GM21529 (cell line): ENCODE data around the gene UGT1A8.
A peak's percentile ranks its signal among the peaks of the same experiment; 100 is the strongest.

Experiments used
- ATAC-seq: cut with Tn5 transposase; IDR thresholded peaks from one replicate; pipeline ENCODE4 v1.9.1; 2021; ENCODE audit not compliant: unreplicated experiment

The UGT1A8 gene

DNA sequence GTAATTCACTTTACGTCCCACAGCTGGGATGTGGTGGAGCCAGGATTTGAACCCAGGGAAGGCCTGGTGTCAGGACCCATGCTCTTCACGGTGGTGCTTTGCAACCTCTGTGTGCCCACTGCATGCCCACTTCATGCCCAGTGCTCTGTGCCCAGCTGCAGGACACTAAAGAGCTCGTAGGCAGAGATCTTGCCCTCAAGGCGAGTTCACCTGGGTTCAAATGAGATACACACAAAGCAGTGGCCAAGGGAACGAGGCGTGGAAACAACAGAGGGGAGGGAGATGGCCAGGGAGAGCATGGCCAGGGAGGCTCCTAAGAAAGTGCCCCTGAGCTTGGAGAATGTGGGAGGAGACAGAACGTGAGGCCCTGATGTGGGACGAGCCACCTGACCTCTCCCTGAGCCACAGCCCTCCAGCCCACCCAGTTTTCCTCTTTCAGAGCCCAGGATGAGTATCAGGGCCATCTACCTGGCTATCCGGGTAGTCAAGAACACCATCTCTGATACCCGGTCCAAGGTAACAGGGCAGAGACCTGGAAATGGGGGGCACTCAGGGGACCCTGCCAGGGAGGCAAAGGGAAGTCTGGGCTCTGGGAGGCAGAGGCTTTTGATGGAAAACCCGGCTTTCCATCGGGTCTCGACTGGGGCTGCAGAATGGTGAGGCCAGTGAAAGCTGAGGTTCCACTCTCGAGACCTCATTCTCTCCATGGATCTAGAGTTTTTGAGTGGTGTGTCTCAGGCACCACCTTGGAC, 181.1 kb downstream of the UGT1A8 start:
- ATAC-seq, result no peak

DNA sequence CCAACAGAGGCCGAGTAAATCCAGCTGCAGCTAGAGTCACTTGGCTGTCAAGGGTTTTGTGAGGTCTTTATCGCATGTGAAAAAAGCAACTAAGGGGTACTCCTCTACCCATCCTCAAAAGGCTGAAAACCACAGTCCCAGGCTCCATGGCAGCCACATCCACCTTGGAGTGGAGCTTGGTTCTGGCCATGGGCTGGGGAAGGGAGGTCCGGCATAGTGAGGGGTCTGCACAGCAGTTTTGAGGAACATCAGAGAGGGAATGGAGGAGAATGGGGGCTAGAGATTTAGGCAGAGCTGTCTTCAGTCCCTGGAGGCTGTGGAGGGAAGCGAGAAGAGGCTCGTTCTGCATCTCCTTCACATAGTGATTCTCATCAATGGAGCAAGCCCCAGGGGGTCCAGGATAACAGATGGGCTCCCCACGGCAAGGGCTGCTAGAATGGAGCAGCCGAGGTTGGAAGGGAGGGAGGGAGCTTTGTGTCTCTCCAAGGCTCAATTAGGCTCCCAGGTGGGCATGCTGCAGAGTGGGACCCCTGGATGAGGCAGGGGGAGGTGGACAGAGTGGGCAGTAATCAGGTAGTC, 181.7 kb downstream of the UGT1A8 start:
- ATAC-seq, result no peak

DNA sequence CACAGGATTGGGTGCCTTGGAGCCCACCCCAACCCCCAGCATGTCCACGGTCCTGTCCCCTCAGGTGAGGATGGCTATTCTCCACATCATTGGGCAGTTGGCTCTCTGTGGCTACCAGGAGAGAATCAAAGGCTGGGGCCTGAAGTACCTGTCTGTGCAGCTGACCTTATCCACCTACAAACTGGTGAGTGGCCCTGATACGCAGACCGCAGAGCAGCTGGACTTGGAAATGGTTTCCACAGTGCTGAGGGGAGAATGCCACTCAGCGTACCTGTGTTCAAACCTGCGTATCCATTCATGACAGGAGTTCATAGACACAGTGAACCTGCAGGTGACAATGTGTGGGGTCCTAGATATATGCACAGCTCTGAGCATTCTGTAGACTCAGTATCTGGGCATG, 182.3 kb downstream of the UGT1A8 start:
- ATAC-seq, result no peak

DNA sequence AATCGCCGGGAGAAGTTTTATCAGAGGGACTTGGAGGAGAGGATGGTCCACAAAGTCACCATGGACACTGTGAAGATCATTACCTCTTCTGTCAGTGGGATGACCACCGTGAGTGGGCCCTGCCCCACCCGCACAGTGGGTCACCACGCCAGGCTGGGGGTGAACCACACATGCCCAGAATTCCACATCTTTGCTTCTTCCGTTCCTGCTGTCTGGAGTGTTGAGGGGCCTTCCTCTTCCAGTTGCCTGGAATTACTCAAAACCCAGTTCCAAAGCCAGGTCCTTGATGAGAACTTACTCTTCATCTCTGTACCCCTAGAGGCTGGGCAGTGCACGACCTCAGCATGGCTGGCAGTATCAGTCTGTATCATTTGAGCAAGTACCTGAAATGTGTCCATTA, 182.8 kb downstream of the UGT1A8 start:
- ATAC-seq, result no peak

DNA sequence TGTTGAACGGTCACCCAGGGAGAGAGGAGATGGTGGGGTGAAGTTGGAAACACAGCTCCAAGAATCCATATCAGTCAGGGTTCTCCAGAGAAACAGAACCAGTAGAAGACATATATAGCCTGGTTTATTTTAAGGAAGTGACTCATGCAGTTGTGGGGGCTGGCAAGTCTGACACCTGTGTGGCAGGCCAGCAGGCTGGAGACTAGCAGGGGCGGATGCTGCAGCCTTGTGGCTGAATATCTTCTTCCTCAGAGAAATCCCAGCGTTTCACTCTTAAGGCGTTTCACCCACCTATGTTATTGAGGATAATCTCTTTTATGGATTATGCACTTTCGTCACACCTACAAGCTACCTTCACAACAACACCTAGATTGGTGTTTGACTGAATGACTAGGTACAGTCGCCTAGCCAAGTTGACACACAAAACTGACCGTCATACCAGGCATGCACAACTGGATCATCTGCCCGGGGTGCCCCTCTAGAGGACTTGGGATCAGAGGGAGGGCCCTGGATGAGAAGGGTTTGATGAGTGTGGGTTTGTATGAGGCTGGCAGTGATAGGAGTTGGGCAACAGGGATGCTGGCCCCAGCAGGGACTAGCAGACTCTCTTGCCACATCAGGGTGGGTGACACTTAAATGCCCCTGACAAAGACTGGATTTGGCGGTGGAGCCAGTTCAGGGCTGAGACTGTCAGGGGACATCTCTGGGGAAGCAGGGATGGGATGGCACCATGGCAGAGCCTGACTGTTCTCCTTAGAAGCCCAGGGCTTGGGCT, 184.1 kb downstream of the UGT1A8 start:
- ATAC-seq, result peak; percentile 64

DNA sequence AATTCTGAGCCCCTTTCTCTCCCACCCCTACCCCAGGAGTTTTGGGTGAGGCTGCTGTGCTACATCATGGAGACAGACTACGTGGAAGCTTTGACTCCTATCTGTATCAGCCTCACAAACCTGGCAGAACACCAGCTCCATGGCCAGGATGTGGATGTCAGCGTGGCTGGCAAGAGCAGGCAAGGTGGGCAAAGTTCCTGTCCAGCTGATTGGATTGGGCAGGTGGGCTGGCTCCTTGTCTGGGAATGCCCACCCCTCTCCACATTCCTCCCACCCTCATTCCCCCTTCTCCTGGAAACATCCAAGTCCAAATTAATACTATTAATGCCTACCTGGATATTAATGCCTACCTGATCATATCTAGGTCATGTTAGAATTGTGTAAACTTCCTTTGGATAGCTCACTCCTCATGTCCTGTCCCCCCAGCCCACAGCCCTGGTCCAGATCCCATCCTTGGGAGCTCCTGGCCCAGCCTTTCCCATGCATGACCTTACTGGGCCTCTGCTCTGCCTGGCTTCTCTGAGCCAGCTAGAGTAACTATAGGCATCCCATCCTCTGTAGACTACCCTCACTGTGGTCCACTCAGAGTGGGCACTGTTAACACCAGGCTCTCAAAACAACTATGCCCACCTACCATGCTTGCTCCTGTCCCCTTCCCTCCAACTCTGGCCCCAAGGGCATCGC, 184.8 kb downstream of the UGT1A8 start:
- ATAC-seq, result no peak

DNA sequence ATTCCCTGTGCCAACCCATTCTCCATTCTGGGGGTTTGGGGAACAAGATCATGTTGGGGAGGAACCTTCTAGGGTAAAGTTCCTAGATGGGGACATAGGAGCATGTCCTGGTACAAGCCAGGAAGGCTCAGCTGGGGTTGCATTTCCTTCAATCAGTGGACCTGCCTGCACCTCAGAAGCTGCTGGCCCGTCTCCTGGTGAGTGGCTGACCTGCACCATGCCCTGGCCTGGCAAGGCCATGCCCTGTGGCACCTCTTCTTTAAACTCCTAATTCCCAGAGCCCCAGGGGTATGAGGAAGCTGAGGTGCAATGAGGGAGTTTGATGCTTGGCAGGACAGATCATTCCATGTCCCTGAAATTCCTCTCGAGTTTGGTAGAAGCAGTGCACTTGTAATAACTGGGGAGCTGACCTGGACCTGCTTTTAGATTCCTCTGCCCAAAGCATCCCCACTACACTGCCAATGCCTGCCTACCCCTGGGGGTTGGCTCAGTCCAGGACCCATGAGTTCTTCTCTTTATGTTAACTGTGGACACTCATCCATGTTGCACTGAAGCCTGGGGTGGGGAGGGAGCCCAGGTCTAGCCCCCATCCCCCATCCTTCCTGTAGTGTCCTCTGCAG, 186.0 kb downstream of the UGT1A8 start:
- no peak for ATAC-seq

DNA sequence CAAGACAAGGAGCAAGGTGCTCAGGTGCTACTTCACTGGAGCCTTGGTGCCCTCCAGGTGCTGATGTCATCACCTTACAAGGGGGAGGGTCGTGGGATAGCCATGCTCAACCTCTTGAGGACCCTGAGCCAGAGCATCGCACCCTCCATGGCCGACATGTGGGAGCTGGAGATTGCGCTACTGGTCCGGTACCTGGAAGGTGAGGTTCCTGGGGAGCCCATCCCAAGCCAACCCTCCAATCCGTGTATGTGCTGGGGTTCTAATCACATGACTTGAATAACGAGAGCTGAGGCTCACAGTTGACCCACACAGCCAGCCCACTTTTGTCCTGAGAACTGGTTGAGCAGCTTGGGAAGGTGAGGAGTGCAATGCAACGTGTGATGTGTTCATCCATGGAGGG, 186.6 kb downstream of the UGT1A8 start:
- ATAC-seq, result no peak

DNA sequence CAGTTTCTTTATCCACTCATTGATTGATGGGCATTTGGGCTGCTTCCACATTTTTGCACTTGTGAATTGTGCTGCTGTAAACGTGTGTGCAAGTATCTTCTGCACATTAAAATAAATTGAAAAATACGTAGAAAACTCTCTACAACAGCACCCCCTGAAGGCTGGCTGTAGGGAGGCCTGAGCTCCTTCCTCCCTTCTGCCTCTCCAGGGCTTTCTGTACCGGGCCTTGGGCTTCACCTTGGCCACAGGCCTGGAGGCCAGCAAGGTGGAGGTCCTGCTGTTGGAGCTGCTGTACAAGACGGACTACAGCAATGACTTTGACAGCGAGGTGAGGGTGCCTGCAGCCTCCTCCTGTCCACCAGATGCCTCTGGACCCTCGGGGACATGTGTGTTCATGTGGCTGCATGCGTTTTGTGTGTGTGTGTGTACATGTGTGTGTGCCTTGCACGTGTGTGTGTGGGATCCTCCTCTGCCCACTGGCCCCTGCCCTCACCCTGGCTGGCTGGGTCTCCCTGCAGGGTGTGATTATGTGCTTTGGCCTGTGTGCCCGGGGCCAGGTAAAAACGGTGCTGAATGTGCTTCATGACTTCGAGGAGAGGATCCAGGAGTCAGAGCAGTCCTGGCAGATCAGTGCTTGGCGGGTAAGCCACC, 189.9 kb downstream of the UGT1A8 start:
- ATAC-seq, result no peak

DNA sequence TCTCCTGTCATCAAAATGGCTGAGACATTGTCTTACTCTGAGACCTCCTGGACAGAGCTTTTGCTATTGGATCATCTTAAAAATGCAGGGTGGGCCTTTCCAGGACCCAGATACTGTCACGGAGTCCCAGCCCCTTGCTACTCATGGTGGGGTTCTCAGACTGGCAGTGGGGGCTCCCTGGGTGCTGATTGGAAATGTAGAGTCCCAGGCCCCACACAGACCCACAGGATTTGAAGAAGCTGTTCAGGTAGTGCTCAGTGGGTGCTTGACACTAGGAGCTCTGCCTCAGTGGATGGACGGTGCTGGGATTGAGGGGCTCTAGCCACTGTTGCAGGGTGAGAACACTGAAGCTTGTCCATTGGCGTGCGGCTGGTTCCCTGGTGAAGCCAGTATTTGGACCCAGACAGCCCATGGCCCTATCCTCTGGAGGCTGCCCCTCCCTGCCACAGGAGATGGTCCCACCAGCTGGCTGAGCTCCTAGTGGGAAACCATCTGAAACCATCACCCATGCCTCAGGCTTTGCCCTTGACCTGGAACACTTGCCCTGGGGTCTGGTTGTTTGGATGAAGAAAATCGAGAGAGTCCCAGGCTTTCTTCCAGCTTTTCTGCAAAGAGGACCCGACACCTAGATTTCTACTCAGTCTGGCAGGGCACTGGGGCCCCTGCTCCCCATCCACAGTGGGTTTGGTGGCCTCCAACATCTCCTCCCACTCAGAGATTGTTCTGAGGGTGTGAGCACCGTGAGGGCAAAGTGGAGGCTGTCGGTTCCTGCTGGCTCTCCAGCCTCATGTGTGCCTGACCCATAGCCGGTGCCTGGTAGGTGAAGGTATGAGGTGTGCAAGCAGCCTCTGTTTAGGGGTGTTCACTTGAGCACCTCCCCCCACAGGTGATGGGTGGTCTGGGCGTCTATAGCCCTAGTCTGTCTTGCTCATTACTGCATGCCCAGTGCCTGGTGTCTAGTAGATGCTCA, 190.8 kb downstream of the UGT1A8 start:
- no peak for ATAC-seq

DNA sequence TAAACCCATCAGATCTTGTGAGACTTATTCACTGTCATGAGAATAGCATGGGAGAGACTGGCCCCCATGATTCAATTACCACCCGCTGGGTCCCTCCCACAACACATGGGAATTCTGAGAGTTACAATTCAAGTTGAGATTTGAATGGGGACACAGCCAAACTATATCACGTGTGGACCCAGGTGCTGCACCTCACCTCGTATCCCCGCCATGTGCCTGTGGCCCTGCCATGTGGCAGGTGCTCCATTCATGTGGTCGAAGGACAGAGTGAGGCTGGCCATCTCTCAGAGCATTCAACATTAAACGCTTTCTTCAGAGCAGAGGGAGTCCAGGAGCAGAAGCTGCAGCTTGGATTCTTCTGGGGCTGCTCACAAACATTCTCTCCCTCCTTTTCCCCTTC, 193.0 kb downstream of the UGT1A8 start:
- no peak for ATAC-seq

DNA sequence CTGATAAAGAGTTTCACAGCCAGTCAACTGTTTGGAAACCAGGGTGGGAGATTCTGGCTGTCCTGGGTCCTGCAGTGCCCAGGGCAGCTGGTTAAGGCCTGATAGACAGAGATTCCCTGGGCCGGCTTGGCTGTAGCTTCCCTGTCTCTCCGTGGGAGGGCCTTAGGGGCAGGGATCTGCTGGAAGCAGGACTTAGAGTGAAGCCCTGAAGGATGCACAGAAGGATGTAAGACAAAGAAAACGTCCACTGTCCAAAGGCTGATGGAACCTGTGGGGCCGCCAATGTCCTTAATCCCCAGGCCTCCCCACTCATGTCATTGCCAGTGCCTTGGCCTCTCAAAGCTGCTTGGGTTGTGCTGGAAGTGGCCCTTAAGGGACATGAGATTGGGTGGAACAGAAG, 193.7 kb downstream of the UGT1A8 start:
- no peak for ATAC-seq

DNA sequence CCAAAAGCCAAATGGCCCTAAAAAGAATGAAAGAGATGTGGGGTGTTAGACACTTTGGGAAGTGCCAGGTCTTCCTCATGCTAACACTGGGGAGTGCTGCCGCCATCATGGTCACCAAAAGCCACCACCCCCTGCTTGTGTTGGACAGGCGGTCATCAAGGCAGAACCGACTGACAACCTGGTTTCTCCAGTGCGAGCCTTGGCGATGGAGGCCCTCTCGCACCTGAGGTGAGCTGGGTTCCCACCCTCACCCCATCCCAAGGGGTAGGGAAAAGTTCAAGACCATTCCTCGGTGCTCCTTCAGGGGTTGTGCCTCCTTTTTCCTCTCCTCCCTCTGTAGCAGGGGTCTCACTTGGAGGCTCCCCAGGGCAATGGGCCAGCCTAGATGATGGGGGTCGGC, 194.3 kb downstream of the UGT1A8 start:
- no peak for ATAC-seq

DNA sequence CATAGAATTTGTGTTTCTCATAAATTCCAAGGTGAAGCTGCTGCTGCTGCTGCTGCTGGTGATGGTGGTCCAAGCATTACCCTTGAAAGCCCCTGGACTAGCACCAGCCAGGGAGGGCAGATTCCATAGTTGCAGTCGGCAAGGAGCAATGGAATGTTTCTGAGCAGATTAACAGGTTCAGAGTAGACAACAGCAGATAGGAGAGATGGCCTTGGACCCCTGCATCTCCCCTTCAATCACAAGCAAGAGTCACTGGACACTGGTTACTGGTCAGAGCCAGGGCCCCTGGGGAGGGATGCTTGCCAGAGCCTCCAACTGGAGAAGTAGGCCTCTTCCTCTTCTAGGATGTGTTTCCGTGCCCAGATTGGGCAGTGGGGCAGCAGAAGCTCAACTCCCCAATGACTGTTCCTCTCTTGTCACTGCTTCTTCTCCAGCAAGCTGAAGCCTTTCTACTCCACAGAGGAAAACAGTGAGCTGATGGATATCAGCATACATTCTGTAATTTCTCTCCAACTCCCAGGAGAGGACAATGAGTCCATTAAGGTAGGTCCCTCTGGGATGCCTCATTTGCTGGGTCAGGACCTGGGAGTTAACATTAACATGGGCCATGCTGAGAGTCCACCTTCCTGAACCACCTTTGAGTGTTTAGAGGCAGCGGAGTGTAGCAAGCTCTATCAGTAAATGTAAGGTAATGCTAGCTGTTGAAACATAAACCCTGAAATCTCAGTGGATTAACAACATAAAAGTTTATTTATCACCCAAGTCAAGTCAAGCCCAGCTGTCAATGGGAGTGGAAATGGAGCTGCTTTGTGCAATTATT, 196.0 kb downstream of the UGT1A8 start:
- no peak for ATAC-seq

DNA sequence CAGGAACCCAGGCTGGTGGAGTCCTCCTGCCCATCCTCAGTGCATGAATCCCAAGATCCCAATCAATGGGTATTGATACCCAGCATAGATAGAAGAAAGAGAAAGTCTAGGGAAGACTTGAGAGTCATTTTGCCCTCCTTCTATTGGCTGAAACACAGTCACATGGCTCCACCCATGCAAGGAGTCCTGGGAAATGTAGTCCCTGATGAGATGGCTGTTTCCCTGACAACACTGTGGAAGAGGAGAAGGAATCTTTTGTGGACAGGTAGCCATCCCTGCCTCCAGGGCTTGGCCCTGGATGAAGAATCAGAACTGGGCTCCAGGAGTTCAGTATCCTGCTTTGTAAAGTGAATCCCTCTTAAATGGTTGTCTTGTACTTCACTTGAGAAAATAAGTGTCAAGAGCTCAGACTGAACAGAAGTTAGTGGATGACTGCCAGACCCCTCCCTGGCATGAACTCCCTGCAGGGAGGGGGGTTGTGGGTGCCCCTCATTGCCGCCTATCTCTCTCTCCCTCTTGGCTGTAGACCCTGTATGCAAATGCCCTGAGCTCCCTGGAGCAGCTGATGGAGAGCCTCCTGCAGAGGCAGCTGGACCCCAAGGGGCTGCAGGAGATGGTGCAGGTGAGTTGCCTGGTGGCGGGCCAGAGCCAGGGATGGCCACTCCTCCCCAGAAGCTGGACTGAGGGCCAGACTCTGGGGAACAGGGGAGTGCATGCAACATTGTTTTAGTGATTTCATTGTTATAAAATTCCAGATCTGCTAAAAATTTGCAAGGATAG, 196.8 kb downstream of the UGT1A8 start:
- no peak for ATAC-seq

DNA sequence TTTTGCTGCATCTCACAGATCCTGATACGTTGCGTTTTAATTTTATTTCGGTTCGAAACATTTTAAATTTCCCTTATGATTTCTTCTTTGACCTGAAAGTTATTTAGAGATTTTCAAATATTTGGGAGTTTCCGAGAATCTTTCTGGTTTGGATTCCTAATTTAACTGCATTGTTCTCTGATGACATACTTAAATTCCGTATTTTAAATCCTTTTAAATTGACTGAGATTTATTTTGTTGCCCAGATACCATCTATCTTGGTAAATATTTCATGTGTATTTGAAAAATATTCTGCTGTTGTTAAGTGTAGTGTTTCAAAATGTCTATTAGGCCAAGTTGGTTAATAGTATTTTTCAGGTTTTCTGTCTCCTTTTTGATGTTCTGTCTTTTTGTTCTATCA, 198.4 kb downstream of the UGT1A8 start:
- no peak for ATAC-seq

DNA sequence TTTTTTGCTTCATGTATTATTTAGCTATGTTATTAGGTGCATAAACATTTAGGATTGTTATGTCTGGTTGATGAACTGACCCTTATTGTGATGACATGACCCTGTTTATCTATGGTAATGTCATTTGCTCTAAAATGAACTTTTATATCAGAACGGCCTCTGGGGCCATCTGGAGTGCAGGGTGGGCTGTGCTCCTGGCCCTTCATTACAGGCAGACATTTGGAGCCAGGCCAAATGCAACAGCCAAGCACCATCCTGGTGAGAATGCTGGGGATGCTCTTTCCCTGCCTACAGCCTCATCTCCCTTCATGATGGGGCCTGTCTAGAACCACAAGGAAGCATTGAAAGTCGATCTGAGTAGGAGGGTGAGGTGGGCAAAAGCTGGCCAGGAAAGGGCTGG, 198.9 kb downstream of the UGT1A8 start:
- ATAC-seq, result no peak

DNA sequence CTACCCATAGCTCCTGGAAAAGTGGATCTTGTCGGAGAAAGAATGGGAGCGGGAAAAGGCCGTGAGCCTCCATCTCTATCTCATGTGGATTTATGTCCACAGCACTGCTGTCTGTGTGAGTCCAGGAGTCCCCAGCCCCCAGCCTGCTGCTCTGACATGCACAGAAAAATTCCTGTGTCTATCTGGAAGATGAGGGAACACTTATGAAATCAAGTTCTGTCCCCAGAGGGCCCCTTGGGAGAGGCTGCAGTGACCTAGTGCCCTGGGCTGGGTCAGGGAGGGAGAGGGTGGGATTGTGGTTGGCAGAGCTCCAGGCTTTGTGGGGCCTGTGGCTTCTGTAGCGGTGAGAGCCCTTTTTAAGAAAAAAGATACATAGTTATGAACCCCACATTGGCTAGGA, 199.3 kb downstream of the UGT1A8 start:
- ATAC-seq, result no peak
